Kidney capillary endothelial cell (primary cell): Measurements from ENCODE around the gene SULF2.

Source experiments
- DNase-seq: peaks from one replicate; pipeline ENCODE4 v3.0.0-alpha.2; 2018; ENCODE audit warnings: low spot score

The SULF2 gene

DNA sequence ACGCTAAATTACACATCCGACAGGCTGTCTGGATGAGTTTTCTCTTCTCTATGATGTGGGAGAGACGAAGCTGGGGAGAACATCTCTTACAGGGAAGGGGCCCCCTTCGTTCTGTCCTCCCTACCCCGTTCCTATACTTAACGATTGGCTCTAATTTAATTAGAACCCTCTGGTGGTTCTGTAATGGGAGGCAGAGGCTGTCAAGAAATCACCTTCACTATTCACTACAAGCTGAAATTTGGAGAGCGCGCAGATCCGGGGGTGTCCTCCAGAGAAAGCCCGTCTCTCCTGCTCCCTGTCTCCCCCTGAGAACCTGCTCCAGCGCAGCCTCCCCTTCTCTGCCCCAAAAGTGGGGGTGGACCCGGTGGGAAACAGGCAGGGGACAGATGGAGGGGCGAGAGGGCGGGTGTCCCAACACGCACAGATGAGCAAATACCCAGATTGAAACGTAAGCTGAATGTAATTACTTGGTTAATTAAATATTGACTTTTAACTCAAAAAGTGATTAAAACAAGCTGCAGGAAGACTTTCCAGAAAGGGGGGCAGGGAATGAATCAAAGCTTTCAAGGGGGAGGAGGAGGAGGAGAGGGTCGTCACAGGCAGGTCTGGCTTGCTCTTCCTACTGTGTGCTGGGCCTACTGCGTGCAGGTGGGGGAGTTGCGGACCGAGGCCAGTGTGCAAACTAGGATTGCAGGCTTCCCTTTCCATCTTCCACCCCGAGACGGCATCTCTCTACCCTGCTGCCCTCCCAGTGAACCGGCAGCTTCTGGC, 1.3 kb downstream of the SULF2 start:
- DNase-seq, result no peak

- no peak for DNase-seq
Measured at GRCh38 chr20:47782920-47783552, 2.2 kb downstream of the SULF2 start.

DNA sequence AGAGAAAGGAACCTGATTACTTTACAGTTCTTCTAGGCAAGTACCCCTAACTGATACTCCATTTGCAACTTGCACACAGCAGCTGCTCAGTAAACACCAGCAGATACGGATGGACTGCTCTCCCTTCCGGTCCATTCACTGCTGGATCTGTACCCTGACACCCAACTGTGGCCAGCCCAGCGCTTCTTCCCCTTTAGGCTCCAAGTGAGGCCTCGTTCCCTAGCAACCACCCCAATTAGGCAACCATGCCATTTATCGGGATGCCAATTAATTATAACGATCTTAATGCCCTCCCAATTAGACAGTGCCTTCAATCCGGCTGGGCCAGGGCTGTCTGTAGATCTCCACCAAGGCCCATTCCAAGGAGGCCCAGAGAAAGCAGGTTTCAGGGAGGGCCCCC, 3.2 kb downstream of the SULF2 start:
- no peak for DNase-seq

DNA sequence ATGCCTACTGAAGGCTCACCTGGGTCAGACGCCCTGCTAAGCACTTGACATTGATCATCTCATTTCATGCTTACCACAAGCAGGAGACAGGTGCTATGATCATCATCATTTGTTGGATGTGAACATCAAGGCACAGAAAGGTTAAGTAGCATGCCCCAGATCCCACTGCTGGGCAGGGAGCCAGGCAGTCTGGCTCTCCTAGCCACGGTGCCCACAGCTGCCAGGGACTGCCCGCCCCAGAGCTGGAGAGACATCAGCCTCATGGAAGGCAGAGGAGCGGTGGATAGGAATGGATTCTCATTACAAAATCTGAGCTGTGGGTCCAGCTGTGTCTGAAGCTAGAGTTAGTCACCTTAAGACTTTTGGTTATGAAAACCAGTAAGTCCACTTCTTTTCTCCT, 3.6 kb downstream of the SULF2 start:
- DNase-seq, result no peak

DNA sequence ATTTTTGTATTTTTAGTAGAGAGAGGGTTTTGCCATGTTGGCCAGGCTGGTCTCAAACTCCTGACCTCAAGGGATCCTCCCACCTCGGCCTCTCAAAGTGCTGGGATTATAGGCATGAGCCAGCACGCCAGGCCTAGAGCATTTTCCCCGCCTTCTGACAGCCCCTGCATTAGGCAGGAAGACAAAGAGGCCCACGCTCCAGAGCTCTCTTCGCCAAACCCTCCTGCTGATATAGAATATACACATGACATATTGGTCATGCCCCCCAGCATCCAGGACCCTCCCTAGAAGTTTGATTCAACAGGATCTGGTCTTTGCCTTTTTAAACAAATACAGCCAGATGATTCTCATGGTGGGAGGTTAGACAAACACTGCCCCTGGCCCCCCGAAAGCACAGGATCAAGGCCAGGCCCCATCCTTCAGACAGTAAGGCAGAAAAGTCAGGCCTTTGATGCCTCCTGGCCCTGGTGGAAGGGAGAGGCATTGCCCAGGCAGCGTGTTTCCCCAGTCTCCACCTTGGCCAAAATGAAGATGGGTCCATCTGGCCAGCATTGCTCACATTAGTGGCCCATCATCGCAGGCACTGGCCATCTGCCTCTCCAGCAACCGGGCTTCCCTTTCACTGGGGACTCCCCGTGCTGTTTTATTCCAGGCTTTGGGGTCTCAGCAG, 4.4 kb downstream of the SULF2 start:
- no peak for DNase-seq

- DNase-seq, result no peak
Measured at GRCh38 chr20:47778398-47779354, 6.6 kb downstream of the SULF2 start.

GRCh38 chr20:47777220-47777619, 8.1 kb downstream of the SULF2 start:
- no peak for DNase-seq

DNA sequence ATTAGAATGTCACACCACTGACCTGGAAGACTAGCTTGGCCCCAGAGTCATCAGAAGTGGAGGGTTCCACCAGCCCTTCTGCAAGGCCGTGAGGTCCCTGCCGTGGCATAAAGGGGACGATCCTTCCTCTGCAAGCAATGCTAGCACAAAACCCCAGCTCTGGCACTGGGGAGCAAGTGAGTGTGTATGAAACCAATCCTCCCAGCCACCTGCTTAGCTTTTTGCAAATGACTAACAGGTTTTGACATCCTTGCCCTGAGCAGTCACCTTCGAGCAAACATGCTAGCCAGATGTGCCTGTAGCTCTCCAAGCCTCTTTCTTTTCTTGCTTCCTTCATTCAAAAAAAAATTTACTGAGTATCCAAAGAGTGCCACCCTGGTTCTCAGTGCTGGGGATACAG, 8.6 kb downstream of the SULF2 start:
- no peak for DNase-seq

- no peak for DNase-seq
Measured at GRCh38 chr20:47775841-47776240, 9.4 kb downstream of the SULF2 start.

DNA sequence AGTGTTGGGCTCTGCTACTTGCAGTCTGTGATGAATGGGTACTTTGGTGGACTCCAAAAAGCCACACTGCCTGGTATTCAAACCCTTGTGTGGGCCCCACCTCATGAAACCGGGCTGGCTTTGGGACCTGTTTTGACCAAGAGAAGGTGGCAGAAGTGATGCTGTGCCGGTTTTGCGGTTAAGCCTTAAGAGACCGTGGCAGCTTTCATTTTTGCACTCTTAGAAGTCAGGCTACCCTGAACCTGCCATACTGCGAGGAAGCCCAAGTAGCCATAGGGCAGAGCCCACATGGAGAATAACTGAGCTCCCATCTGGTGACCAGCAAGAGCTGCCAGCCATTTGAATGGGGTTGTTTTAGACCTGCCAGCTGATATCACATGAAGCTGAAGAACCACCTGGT, 10.2 kb downstream of the SULF2 start:
- DNase-seq, result no peak

DNA sequence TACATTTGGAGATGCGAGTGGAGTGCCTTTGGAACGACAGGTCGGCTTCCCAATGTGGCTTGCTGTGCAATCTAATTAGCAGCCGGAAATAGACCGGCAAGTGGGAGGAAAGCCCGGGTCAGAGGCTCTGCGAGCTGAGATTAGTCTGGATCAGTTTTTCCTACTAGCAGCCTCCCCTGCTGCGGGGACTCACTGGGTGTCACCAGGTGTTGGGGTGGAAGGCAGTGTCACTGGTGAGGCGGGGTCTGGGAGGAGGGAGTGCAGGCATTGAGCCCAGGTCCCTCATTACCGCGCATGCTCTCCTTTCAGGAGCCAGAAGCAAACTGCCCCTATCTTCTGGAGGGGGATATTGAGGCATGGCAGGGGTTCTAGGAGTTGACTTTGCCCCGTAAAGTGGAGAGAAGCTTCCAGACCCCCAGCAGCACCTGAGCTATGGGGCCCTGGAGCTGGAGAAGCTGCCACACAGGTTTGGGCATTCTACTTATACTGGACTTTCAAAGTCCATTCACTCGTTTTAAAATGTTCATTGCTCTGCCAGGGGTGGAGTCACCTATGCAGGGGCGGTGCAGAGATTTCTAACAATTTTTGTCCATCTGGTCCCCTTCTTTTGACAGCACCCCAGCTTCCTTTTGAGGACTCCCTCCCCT, 11.0 kb downstream of the SULF2 start:
- DNase-seq, result no peak

- no peak for DNase-seq
Measured at GRCh38 chr20:47773371-47773786, 11.9 kb downstream of the SULF2 start.

- DNase-seq, result no peak
Measured at GRCh38 chr20:47770935-47771334, 14.3 kb downstream of the SULF2 start.

GRCh38 chr20:47768016-47768824, 17.1 kb downstream of the SULF2 start:
- no peak for DNase-seq

DNA sequence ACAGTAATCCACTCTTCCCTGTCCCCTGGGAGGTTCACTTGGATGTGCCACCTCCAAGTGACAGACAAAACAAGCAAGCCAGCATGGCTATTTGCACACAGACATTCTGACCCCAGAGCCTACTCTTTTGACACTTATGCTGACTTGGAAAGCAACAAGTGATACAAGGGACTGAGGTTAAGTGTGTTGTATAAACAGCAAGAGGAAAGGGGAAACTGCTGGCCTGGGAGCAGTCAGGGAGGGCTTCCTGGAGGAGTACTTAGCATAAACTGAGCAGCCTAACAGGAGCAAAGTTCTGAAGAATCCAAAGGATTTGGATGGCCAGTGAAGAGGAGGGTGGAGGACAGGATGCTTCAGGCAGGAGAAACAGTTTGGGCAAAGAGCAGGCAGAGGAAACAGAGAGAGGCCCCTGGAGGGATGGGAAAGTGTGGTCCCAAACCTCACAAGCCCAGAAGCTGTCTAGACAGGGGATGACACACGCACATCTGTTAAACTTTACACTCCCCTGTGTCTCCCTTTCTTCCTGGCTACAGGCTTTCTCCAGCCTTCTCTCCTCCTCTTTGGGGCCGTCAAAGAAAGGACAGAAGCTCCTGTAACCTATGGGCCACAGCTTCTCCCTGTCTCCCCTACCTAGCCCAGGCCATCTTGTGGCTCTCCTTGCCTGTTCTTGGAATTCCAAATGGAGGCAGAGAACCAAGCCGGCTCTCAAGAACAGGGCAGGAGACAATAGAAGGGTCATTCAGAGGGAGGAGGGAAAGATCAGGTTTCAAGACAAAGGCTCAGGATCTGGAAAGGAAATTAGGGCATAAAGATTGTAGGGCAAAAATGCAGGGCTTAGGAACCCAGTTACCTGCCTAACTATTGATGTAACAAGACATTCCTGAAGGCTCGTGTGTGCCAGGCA, 19.3 kb downstream of the SULF2 start:
- no peak for DNase-seq

DNA sequence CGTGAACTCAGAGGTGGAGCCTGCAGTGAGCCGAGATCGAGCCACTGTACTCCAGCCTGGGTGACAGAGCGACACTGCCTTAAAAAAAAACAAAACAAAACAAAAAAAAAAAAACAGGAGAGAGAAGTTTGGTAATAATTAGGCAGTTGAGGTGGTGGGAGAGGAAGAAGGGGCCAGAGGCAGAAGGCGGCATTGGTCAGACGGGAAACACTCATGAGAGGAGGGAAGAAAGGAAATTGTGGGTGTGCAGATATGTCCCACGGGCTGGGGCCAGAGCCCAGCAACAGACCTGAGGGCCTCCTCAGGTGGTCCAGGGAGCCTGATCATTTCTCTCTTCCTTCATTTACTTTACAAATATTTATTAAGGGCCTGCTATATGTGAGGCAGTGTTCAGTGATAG, 20.0 kb downstream of the SULF2 start:
- DNase-seq, result no peak

DNA sequence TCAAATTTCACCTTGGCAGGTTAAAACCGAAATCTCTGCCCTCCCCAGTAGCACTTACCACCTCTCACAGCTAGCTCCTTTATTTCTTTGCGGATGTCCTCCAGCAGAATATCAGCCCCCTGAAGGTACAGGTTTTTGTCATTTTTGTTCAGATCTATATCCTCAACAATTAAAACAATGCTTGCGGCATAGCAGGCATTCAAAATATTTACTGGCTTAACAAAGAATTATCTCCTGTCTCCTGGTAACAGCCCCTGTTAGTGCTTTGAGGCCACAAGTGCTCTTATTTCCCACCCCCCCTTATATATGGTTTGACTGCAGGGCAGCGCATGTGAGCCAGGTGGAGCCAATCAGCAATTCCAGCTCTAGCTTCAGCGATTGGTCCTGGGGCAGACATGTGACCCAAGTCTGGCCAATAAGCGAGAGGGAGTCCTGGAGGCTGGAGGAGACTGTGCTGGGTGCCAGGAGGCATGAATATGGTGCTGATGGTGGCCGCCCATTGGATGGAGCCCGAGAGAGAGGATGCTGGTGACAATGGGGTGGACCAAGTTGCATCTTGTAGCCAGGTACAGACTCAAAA, 21.0 kb downstream of the SULF2 start:
- DNase-seq, result no peak

DNA sequence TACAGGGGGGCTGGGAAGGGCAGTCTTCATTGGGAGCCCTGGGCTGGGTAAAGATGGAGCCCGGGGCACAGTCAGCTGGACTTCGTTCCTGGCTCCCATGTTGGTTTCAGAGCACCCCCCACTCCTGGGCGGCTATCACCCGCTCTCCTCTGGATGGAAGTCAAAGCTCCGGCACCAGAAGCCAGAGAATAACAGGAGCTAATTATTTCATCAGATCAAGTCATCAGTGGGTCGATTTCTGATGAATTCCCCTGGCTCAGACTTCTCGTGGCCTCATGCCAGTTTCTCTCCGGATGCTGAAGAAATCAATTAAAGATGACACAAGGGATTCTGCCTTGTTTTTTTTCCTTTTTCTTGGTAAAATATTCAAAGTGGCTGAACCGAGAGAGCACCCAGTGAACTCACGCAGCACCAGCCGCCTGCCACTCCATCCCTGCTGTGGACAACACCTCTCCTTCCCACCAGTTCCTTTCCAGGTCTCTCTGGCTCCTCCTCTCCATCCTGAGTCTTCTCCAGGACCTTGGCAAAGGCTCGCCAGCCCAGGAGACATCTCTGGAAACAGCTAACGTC, 22.5 kb downstream of the SULF2 start:
- no peak for DNase-seq

GRCh38 chr20:47761482-47762047, 23.7 kb downstream of the SULF2 start:
- DNase-seq, result no peak
